Stimulated activated CD4-positive, alpha-beta T cell treated with anti-CD3 and anti-CD28 coated beads, Interleukin-15, amount 100 ng/mL, for 48 hours (primary cell): ENCODE measurements around the gene ARPC2.

Source experiments
- DNase-seq, 2 donors: peaks; one replicate each; pipeline ENCODE4 v3.0.0-alpha.2; 2020; ENCODE audit warnings: low read depth in 2 of 2

The ARPC2 gene

DNA sequence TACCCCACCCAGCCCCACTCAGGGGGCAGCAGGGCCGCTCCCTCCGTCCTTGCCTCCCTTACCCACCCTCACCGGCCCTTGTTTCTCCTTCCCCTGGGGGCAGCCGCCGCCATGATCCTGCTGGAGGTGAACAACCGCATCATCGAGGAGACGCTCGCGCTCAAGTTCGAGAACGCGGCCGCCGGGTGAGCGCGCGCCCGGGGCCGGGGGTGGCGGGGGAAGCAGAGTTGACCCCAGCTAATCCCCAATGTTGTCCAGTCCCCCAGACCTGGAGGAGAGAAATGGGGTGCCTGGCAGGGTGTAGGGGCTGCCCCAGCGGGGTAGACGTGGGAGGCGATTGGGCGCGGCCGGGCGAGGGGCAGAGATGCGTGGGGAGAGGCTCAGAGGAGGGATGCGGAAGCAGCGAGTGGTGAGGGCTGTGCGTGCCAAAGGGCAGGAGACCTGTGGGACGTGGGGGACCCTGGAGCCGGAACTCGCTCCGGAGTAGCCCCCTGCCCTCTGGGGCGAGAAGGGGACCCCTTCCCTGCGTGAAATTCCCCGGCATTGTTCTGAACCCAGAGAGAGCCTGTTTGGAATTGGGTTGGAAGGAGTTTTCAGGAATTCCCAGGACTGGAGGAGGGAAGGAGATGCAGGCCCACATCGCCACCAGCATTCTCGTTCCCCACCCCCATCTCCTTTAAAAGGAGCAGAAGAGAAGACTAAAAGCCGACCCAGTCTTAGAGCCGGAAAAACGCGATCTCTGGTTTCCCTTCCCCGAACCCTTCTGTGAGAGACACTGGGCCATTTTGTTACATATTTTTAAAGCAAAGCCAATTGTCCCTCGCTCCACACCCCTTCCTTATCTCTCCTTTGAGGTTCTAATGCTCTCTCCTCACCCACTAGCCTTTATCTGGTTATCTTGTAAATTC is 625 bp downstream of the ARPC2 start:
- peak; percentile 66 to 68 for DNase-seq

DNA sequence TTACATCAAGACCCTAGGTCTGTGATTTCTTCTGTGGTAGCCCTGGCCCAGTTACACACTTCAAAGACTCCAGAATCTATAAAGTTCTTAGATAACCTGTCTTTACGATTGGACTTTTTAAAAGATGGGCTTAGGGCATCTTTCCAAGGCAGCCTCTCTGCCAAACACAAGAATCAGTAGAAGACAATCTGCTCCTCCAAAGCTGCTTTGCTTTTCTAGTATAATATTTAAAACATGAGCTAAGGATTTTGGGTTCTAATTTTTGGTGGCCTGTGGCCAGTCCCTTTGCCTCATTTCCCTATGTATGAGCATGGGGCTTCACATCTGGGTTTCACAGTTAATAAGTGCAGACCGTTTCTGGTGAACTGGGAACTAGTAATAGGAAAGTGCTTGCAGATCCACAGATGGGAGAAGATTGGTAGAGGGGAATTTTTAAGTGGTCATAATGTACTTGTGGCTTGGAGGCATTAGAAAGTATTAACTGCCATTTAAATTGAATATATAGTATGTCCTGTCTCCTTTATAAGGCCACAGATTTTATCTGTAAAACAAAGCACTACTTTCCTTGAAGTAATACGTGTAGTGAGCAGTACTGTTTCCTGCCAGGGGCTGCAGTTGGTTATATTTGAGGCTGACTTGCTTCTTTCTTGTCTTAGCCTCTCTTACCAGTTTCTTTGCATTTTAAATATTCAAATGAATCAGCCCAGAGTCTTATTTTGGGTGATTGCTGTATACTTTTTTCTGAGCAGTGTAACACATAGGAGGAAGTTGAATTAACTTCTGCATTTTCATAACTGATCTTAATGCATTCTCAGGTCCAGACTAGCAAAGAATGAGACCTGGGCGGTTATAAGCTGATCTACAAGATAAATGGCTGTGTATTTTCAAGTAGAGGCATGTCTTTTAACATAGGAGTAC is 1.5 kb downstream of the ARPC2 start:
- DNase-seq, result no peak

DNA sequence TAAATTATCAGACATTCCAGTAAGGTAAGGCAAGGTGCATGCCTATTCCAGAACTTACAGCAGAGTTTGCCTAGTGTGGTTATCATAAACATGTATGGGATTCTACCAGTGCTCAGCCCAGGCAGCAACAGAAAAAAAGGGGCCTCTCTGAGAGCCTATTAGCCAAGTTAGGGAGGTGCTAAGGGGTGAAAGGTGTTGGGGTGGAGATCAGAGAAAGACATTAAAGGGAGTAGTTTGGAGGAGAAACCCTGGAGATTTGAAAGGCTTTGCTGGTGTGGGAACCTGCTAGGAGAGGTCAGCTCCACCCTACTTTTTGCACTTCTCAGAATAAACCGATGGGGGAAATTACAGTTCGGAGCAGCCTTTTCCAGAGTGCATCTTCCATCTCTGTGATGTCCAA is 2.9 kb downstream of the ARPC2 start:
- no peak for DNase-seq

DNA sequence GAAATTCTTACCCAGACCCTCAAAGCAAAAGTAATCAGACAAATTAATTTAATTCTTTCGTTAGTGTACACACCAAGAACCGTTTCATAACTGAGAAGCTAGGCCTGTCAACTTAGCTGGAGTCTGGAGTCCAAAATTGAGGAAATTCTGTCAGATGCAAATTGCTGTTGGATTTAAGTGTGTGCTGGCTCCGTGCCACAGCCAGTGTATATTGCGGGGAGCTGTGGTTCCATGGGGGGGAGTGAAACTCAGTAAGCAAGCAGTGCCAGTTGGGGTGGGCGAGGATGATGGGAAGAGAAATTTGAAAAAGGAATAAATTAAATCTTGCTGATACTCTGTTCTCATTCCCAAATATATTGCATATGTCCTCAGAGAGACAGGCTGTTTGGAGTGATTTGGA is 4.0 kb downstream of the ARPC2 start:
- DNase-seq, result no peak

DNA sequence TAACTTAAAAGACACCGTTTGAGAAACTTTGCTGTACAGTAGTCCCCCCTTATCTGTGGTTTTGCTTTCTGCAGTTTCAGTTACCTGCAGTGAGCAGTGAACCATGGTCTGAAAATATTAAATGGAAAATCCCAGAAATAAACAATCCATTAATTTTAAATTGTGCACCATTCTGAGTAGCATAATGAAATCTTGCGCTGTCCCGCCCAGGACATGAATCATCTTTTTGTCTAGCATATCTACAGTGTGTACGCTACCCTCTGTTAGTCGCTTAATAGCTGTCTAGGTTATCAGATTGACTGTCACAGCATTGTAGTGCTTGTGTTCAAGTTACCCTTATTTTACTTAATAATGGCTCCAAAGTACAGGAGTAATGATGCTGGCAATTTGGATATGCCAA is 6.1 kb downstream of the ARPC2 start:
- no peak for DNase-seq

DNA sequence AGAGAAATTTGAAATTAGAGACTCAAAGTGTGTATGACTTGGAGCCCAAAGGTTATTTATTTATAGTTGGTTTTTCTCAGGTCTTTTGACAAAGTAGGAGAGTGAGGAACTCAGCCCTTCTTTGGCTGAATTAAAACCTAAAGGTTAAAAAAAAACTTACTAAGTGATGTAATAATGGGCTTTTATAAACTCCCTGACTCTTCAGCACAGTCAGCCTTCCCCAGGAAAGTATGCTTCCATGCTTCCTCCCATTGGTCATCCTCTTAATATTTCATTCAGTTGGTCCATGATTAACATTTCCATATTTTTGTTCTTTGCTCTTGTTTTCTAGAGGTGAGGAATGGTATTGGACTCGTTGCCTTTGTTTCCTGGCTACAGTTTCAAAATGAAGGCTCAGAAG is 7.2 kb downstream of the ARPC2 start:
- DNase-seq, result no peak

DNA sequence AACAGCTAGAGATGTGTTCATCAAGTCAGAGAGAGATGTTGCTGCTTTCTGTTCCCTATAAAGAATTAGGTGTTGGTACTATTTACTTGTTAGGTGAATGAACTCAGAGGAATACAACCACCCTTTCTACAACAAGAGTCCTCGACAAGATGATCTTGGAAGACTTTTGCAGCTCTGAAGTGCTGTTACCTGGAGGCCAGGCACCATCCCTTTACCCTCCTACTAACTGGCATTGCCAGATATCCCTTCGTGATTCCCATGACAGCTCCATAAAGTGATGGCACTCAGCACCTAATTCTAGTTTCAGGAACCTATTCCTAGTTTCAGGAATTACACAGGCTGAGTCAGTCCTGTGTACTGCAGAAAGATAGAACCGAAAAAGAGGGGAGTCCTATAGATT is 9.9 kb downstream of the ARPC2 start:
- DNase-seq, result no peak

DNA sequence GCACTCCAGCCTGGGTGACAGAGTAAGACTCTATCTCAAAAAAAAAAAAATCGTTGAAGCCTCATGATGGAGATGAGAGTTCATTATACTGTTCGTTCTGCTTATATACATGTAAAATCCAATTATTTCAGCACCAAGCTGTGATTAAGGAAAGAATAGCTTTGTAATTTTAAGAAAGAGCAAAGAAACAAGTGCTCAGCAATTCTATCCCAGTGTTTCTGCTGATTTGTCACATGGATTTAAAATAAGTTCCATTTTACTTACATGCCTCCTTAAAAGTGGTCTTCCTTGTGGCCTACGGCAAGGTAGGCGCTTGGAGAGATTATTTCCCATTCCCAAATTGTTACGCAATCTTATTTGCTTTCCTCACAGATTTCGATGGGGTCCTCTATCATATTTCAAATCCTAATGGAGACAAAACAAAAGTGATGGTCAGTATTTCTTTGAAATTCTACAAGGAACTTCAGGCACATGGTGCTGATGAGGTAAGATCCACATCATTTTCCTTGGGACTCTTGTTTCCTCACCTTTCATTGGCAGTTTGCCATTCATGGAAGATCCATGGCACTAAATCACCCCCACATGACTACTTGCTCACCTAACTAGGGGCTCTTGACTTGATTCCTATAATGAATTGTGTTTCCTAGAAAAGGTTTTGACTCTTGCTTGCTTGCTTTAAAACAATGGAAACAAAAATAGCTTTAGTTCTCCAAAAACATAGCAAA is 11.5 kb downstream of the ARPC2 start:
- no peak for DNase-seq

DNA sequence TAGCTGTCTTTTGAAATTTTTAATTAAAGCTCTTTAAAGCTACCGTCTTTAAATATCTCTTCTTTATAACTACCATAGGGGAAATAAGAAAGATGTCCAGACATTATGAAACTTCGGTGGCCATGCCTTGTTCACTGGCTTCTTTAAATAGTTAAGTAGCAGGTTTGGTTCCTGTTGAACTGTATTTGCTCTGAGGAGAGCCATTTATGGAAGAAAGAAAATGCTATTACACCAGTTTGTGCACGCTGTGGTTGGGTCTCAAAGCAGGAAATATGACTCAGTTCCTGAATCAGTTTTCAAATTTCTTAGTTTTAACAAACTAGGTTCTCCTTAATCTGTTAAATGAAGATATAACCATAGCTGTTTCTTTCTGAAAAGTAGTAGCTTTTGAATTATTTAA is 12.2 kb downstream of the ARPC2 start:
- peak; percentile 19 to 21 for DNase-seq

DNA sequence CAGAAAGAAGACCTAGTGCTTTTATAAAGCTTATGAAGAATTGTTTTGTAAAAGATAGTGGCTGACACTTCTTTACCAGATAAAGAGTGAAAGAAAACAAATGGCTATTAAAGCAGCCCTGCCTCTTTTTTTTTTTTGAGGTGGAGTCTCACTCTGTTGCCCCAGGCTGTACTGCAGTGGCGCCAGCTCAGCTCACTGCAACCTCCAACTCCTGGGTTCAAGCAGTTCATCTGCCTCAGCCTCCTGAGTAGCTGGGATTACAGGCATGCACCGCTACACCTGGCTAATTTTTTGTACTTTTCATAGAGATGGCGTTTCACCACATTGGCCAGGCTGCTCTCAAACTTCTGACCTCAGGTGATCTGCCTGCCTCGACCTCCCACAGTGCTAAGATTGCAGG is 12.9 kb downstream of the ARPC2 start:
- DNase-seq, result no peak

DNA sequence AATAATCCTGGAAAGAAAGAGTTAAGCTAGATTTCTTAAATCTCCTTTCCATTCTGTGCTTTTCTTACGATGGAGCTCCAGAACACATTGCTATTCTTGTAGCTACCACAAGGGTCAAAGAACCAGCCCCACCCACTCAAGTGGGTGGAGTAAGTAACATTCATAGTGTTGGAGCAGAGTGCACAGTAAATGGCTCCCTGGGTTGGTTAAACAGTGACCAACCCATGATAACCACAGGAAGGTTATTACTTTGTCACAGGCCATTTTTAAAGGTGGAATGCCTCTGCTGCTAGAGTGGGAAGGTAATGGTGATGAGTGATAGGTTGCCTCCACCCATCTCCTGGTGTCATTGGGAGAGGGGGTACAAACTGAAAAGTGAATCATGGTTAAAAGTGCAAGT is 13.9 kb downstream of the ARPC2 start:
- DNase-seq, result peak in 1 of 2 donors; percentile 16

DNA sequence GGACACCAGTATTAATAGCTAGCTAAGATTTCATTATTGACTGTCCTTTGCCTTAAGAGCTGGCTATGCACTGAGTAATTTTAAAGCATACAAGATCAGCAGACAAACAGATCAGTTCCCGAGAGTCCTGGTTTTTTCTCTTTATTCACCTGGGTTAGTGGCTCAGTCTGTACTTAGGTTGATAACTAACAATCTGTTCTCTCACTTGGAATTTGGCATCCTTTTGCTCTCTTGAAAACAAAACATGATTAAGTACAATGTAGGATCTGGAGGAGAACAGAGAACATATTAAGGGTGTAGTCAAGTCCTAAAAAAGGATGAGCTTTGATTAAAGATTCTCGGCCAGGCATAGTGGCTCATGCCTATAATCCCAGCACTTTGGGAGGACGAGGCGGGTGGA is 16.6 kb downstream of the ARPC2 start:
- DNase-seq, result no peak

DNA sequence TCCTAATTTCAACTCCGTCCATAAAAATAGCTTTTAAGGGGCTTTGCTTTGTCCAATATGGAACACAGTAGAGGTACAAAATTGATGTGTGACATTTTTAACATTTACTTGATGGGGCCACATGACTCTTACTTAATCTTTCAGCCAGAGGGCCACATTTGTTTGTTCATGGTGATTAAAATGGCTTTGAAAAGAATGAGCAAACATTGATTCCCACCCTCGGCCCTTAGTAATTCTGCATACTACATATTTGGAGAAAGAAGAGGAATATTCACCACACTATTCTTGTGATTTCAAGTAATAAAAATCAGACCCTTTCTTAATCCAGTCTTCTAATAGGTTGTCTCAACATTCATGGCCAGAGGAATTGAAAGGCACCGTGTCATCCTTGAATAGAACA is 17.5 kb downstream of the ARPC2 start:
- DNase-seq, result no peak

DNA sequence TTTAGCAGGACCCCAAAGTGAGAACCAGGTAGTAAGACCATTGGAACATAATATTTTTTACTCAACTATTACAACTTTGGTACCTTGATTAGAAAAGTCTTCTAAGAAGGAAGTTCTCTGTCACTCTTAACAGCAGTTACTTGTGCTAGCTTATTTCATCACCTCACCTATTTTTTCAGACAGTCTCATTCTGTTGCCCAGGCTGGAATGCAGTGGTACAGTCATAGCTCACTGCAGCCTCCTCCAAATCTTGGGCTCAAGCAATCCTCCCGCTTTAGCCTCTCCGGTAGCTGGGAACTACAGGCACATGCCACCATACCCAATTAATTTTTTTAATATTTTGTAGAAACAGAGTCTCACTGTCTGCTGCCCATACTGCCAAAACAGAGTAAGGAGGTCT is 18.0 kb downstream of the ARPC2 start:
- no peak for DNase-seq

DNA sequence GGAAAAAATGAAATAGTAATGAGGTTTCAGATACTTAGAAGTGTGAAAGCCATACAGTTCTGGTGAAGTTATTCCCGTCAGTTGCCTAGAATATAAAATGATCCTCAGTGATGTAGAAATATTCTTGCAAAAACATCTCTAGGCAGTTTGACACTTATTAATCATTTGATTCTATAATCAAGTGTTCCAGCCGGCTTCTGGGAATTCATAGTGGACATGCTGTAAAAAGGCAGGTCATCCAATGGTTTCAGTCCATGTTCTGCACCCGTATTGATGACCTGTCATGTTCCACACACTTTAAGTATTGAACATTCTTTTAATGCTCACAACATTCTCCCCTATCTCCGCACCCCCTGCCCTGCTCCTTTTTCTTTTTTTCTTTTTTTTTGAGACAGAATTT is 19.8 kb downstream of the ARPC2 start:
- DNase-seq, result no peak

DNA sequence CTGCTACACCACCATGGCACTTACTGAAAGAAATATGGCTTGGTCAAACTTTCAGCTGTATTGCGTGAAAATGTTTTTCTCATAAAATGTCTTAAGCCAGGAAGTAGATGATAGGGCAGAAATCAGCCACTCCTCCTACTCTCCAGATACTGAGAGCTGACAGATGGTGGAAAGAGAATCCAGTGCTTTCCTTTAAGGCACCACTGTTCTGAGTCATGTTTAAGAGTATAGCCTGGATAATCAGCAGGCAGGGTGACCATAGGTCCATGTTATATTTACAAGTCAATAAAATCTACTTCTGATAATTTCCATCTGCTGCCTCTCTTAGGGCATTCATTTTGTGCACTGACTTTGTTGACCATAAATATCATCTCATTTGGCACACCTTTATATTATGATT is 21.9 kb downstream of the ARPC2 start:
- DNase-seq, result no peak

DNA sequence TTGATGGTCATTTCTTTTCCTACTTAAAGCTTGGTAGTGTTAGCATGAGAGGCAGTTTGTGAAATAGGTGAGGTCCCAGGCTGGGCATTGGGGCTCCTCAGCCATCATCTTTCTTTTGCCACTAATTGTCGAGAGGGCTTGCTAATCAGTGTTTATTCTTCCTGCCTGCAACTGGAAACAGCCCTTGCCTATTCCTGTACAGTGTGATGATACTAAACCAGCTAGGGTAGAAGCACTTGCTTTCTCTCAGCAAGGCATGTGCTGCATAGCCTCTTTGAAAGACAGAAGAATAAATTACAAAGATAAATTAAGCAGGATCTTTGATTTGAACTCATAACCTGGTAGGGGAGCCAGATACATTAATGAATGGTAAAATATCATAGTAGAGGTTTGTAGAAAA is 27.2 kb downstream of the ARPC2 start:
- DNase-seq, result no peak

DNA sequence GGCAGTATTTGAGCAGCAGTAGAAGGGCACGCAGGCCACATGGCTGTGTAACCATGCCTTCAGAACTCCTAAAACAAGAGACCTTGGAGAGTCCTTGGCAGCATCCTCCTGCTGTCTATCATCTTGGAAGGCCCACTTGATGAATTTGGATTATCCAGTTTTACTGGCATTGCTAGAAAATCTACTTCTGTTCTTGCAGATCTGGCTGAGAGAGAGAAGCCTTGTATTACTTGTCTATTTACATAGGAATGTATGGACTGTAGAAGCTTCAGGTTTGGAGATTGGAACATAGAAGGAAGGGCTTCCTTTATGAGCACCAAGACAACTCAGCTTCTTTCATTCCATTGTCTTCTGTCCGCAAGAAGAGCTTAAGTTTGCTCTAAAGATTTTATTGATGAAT is 27.7 kb downstream of the ARPC2 start:
- no peak for DNase-seq

DNA sequence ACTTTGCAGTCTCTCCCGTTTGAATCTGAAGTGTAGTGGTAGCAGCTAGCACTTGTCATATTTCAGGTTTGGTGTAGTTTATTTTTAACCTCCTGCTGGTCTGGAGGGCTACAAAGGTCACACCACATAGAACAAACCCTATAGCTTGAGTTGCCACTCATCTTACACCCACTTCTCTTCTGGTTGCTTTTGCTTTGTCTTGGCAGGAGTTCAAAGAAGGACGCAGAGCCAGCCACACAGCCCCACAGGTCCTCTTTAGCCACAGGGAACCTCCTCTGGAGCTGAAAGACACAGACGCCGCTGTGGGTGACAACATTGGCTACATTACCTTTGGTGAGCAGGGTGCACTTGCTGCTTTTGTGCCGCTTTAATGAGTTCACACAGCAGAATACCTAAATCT is 28.2 kb downstream of the ARPC2 start:
- no peak for DNase-seq

DNA sequence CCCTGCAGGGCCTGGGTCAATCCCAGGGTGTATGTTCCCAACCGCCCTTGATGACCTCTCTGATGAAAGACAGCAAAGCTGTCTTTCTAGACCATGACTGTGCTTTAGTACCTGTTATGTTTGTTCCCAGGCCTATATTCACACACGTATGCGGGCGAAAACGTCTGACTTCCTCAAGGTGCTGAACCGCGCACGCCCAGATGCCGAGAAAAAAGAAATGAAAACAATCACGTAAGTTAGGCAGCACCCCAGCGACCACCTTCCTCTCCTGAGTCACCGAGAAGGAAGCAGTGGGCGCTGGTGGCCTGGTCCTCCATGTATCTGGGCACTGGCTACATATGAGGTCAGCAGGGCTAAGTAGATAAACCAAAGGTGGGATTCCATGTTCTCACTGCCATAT is 32.7 kb downstream of the ARPC2 start:
- no peak for DNase-seq

DNA sequence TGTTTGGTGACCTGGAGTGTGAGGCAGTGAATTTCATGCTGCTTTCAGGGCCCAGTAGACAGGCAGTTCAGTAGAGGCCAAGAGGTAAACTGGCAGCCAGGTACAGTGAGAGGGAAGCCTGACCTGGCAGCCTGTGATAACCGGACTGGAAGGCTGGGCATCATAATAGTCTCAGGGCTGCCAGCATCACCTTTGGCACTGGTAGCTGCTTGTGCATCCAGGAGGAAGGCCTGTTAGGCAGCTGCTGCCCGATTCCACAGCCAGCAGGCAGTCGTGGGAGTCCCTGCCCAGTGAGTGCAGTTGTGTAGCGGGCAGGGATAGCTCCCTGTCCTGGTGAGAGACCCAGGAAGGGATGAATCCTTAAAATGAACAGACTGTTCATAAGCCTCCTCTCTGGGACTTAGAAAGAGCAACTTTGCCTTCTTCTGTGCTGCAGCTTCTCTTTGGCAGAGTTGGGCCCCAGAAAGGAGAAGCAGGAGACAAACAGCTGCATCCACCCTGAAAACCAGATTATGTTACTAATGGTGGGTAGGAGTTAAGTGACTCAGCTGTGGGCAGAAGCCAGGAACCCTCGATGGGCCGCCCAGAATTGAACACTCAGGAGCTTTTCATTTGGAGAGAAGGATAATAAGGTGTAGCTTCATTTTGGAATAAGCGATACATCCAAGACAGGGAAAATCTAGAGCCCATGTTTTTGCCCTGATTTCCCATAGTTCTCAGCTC is 35.7 kb downstream of the ARPC2 start:
- no peak for DNase-seq

DNA sequence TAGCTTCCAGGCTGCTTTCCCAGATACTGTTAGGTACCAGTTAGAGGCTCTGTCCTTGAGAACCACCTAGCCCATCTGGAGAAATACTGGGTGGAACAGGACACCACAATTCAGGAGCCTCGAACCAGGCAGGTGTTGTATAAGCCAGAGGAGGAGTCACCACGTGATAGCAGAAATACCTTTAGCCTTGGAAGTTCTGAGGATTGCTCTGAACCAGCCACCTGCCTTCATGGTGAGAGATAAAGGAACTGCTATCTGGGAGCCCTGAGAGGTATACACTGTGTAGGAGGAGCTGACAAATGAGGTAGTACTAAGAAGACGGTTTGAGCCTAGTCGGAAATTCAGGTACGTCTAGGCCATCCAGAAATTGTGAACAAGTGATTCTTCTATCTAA is 36.2 kb downstream of the ARPC2 start:
- DNase-seq, result no peak
